Liver (tissue), 9 donors: ENCODE data around the gene GJB2. TPM values are rescaled to one million over a fixed set of nuclear protein-coding genes. Genes with fewer than 3 reads are reported as not detected.

Source experiments
- DNase-seq: peaks from one replicate; pipeline ENCODE4 v3.0.0-alpha.2; 2017; ENCODE audit warnings: low spot score
- H3K27ac ChIP-seq, 2 donors: one replicate each; pipeline ENCODE4 v1.7.0; 2013; ENCODE audit warnings: inconsistent platforms in 2 of 2, low read length in 2 of 2, control low read depth in 1 of 2, low read depth in 1 of 2, mild to moderate bottlenecking in 1 of 2
- H3K27me3 ChIP-seq, 4 donors: one replicate each; pipeline versions ENCODE4 v1.6.1 to v1.7.0; 2013; ENCODE audit warnings: low read length in 3 of 4, inconsistent platforms in 1 of 4, mild to moderate bottlenecking in 1 of 4, moderate library complexity in 1 of 4; ENCODE audit not compliant: control insufficient read depth in 4 of 4, insufficient read depth in 4 of 4
- H3K36me3 ChIP-seq, 4 donors: one replicate each; pipeline versions ENCODE4 v1.6.1 to v1.7.0; 2013; ENCODE audit warnings: low read length in 3 of 4, mild to moderate bottlenecking in 3 of 4, low read depth in 1 of 4, moderate library complexity in 1 of 4; ENCODE audit not compliant: control insufficient read depth in 4 of 4, insufficient read depth in 3 of 4
- H3K4me1 ChIP-seq, 4 donors: one replicate each; pipeline versions ENCODE4 v1.6.1 to v1.7.0; 2013; ENCODE audit warnings: low read length in 3 of 4, mild to moderate bottlenecking in 3 of 4, moderate library complexity in 1 of 4; ENCODE audit not compliant: control insufficient read depth in 4 of 4, insufficient read depth in 4 of 4
- H3K4me3 ChIP-seq, 3 donors: one replicate each; pipeline versions ENCODE4 v1.6.1 to v1.7.0; 2013; ENCODE audit warnings: low read length in 3 of 3, control low read depth in 1 of 3, low read depth in 1 of 3, mild to moderate bottlenecking in 1 of 3
- H3K9ac ChIP-seq, 2 donors: one replicate each; pipeline ENCODE4 v1.7.0; 2013; ENCODE audit warnings: low read length in 2 of 2, mild to moderate bottlenecking in 2 of 2, moderate library complexity in 2 of 2, control low read depth in 1 of 2, low read depth in 1 of 2
- H3K9me3 ChIP-seq, 4 donors: one replicate each; pipeline versions ENCODE4 v1.6.1 to v1.7.0; 2013; ENCODE audit warnings: low read length in 3 of 4; ENCODE audit not compliant: control insufficient read depth in 4 of 4
- ATF3 ChIP-seq: IDR thresholded peaks from 2 replicates; pipeline ENCODE4 v1.6.1; 2016; ENCODE audit warnings: antibody characterized with exemption
- CTCF ChIP-seq: fragments of 150-350 bp; IDR thresholded peaks from 2 replicates; pipeline ENCODE4 v1.5.1; 2017; ENCODE audit warnings: improper control_type of control experiment, low read depth, low read length; ENCODE audit not compliant: missing input control
- EGR1 ChIP-seq, 2 donors: IDR thresholded peaks; 2 replicates each; pipeline ENCODE4 v1.6.1; 2016 to 2018; ENCODE audit warnings: antibody characterized with exemption in 2 of 2, low read depth in 2 of 2
- FOXA1 ChIP-seq: IDR thresholded peaks from 2 replicates; pipeline ENCODE4 v1.6.1; 2016; ENCODE audit warnings: antibody characterized with exemption
- GABPA ChIP-seq, 2 donors: IDR thresholded peaks in 1 of 2; conservative IDR thresholded peaks in 1 of 2; 2 replicates each; pipeline ENCODE4 v1.6.1; 2016; ENCODE audit warnings: antibody characterized with exemption in 2 of 2, mild to moderate bottlenecking in 1 of 2, moderate library complexity in 1 of 2
- HNF4A ChIP-seq, 2 donors: conservative IDR thresholded peaks; 2 replicates each; pipeline ENCODE4 v1.6.1; 2016; ENCODE audit warnings: antibody characterized with exemption in 2 of 2, mild to moderate bottlenecking in 2 of 2
- HNF4G ChIP-seq: IDR thresholded peaks from 2 replicates; pipeline ENCODE4 v1.6.1; 2016; ENCODE audit warnings: antibody characterized with exemption
- JUND ChIP-seq, 2 donors: IDR thresholded peaks; 2 replicates each; pipeline ENCODE4 v1.6.1; 2016; ENCODE audit warnings: antibody characterized with exemption in 2 of 2
- MAX ChIP-seq: IDR thresholded peaks from 2 replicates; pipeline ENCODE4 v1.6.1; 2016; ENCODE audit warnings: antibody characterized with exemption
- NR2F2 ChIP-seq: IDR thresholded peaks from 2 replicates; pipeline ENCODE4 v1.6.1; 2016; ENCODE audit warnings: antibody characterized with exemption
- RAD21 ChIP-seq, 2 donors: IDR thresholded peaks; 2 replicates each; pipeline ENCODE4 v1.6.1; 2016; ENCODE audit warnings: antibody characterized with exemption in 2 of 2, mild to moderate bottlenecking in 2 of 2
- RXRA ChIP-seq, 2 donors: IDR thresholded peaks; 2 replicates each; pipeline ENCODE4 v1.6.1; 2017 to 2018; ENCODE audit warnings: antibody characterized with exemption in 2 of 2, mild to moderate bottlenecking in 1 of 2
- SP1 ChIP-seq: IDR thresholded peaks from 2 replicates; pipeline ENCODE4 v1.6.1; 2018; ENCODE audit warnings: antibody characterized with exemption, mild to moderate bottlenecking
- TAF1 ChIP-seq: conservative IDR thresholded peaks from 2 replicates; pipeline ENCODE4 v1.6.1; 2016; ENCODE audit warnings: antibody characterized with exemption, mild to moderate bottlenecking
- YY1 ChIP-seq: IDR thresholded peaks from 2 replicates; pipeline ENCODE4 v1.6.1; 2016; ENCODE audit warnings: antibody characterized with exemption, mild to moderate bottlenecking
- WGBS: extraction: QIAGEN DNeasy Blood & Tissue Kit; methylation state at CpG from one replicate; pipeline ENCODE4 v1.1.7; 2013; 5-methylcytosine and 5-hydroxymethylcytosine counted together
- polyA plus RNA-seq, 2 donors: library from polyadenylated mRNA; stranded (reverse) in 1 of 2; unstranded in 1 of 2; fragments of 200-250 nt in 1 of 2; fragments of >200 nt in 1 of 2; fragmentation: Nextera tagmentation in 1 of 2; extraction: Ambion mirVana in 1 of 2; gene quantifications; one replicate each; pipeline versions ENCODE4 v1.2.1 to v1.2.3, GENCODE V29; 2013 to 2015
- total RNA-seq, 2 donors: library from RNA; depleted of rRNA; stranded (reverse); fragments of >200 nt; gene quantifications; one replicate each; pipeline ENCODE4 v1.2.3, GENCODE V29; 2014
- donor health status: healthy.
- donor health status: healthy.
- donor health status: healthy.
- donor health status: healthy.
- donor health status: healthy.

Gene GJB2
- total and polyA plus RNA-seq, 4 donors, result 8.0 to 50.1 (median 20.6) TPM

- TF ChIP-seq MAX, result no peak
- peak; percentile 78 for TF ChIP-seq HNF4G
- no peak for TF ChIP-seq ATF3
- TF ChIP-seq SP1, result peak; percentile 21
- peak; percentile 59 to 85 for TF ChIP-seq HNF4A (conservative IDR thresholded peaks at IDR 0.05)
- TF ChIP-seq RAD21 (IDR thresholded peaks at IDR 0.05), result peak in 1 of 2 donors; percentile 31
- no peak for DNase-seq
- H3K4me3 ChIP-seq, result no peak overlapping the region
- 62% methylated on average over 6 of the region's 6 CpGs for WGBS
- H3K9me3 ChIP-seq, result no peaks in the 10 kb centered on the region
- no peaks in the 10 kb centered on the region for H3K36me3 ChIP-seq
- peaks cover 0 to 11% (median 5%) of the 10 kb centered on the region in 4 donors for H3K4me1 ChIP-seq
- H3K9ac ChIP-seq, result no peak overlapping the region
- H3K27ac ChIP-seq, result no peak overlapping the region
- no peaks in the 10 kb centered on the region for H3K27me3 ChIP-seq
Observed at GRCh38 chr13:20239748-20240147, 47.0 kb upstream of the GJB2 start.

- DNase-seq, result no peak
- H3K27me3 ChIP-seq, result no peaks in the 10 kb centered on the region
- WGBS, result 54% methylated on average over 25 of the region's 25 CpGs
- no peak overlapping the region for H3K9ac ChIP-seq
- peaks cover 5 to 12% (median 6%) of the 10 kb centered on the region in 4 donors for H3K4me1 ChIP-seq
- no peaks in the 10 kb centered on the region for H3K36me3 ChIP-seq
- TF ChIP-seq EGR1 (IDR thresholded peaks at IDR 0.05; ENCODE audit: low read depth in 2 of 2) (no peak), TAF1 (no peak), JUND (IDR thresholded peaks at IDR 0.05) (no peak), GABPA (IDR thresholded peaks at IDR 0.05 in 1 of 2, conservative IDR thresholded peaks at IDR 0.05 in 1 of 2) (no peak)
- H3K9me3 ChIP-seq, result no peaks in the 10 kb centered on the region
- peak overlapping the region in 1 of 3 donors; percentile 58 for H3K4me3 ChIP-seq
- H3K27ac ChIP-seq, result no peak overlapping the region
Observed at GRCh38 chr13:20232556-20233277, 40.0 kb upstream of the GJB2 start.

GRCh38 chr13:20231839-20232555 lies 39.3 kb upstream of the GJB2 start, which contains the start of gene GJB6:
Gene GJB6 (minus strand): TSS chr13:20232319. CDS start chr13:20223480, 8,839 bp downstream.
- peak within 1 kb of the TSS in 2 of 3 donors; percentile 43 to 58 for H3K4me3 ChIP-seq
- WGBS, result 2% methylated on average over 85 of the region's 85 CpGs
- H3K4me1 ChIP-seq, result peaks cover 5 to 12% (median 6%) of the 10 kb centered on the region in 4 donors
- H3K9me3 ChIP-seq, result no peaks in the 10 kb centered on the region
- no peak within 1 kb of the TSS for H3K27ac ChIP-seq
- no peaks in the 10 kb centered on the region for H3K36me3 ChIP-seq
- no peak for DNase-seq
- H3K9ac ChIP-seq, result no peak within 1 kb of the TSS
- TF ChIP-seq CTCF (no peak), RAD21 (IDR thresholded peaks at IDR 0.05) (no peak), YY1 (no peak), FOXA1 (no peak), RXRA (IDR thresholded peaks at IDR 0.05) (no peak), SP1 (no peak), EGR1 (IDR thresholded peaks at IDR 0.05; ENCODE audit: low read depth in 2 of 2) (no peak), NR2F2 (no peak)
- no peaks in the 10 kb centered on the region for H3K27me3 ChIP-seq
